Liver (tissue), 9 donors: ENCODE data around the gene SH3BGRL3. TPM values are rescaled to one million over a fixed set of nuclear protein-coding genes. Genes with fewer than 3 reads are reported as not detected.
A peak's percentile ranks its signal among the peaks of the same experiment; 100 is the strongest.

Experiments used
- DNase-seq: peaks from one replicate; pipeline ENCODE4 v3.0.0-alpha.2; 2017; ENCODE audit warnings: low spot score
- H3K27ac ChIP-seq, 2 donors: one replicate each; pipeline ENCODE4 v1.7.0; 2013; ENCODE audit warnings: inconsistent platforms in 2 of 2, low read length in 2 of 2, control low read depth in 1 of 2, low read depth in 1 of 2, mild to moderate bottlenecking in 1 of 2
- H3K27me3 ChIP-seq, 4 donors: one replicate each; pipeline versions ENCODE4 v1.6.1 to v1.7.0; 2013; ENCODE audit warnings: low read length in 3 of 4, inconsistent platforms in 1 of 4, mild to moderate bottlenecking in 1 of 4, moderate library complexity in 1 of 4; ENCODE audit not compliant: control insufficient read depth in 4 of 4, insufficient read depth in 4 of 4
- H3K36me3 ChIP-seq, 4 donors: one replicate each; pipeline versions ENCODE4 v1.6.1 to v1.7.0; 2013; ENCODE audit warnings: low read length in 3 of 4, mild to moderate bottlenecking in 3 of 4, low read depth in 1 of 4, moderate library complexity in 1 of 4; ENCODE audit not compliant: control insufficient read depth in 4 of 4, insufficient read depth in 3 of 4
- H3K4me1 ChIP-seq, 4 donors: one replicate each; pipeline versions ENCODE4 v1.6.1 to v1.7.0; 2013; ENCODE audit warnings: low read length in 3 of 4, mild to moderate bottlenecking in 3 of 4, moderate library complexity in 1 of 4; ENCODE audit not compliant: control insufficient read depth in 4 of 4, insufficient read depth in 4 of 4
- H3K4me3 ChIP-seq, 3 donors: one replicate each; pipeline versions ENCODE4 v1.6.1 to v1.7.0; 2013; ENCODE audit warnings: low read length in 3 of 3, control low read depth in 1 of 3, low read depth in 1 of 3, mild to moderate bottlenecking in 1 of 3
- H3K9ac ChIP-seq, 2 donors: one replicate each; pipeline ENCODE4 v1.7.0; 2013; ENCODE audit warnings: low read length in 2 of 2, mild to moderate bottlenecking in 2 of 2, moderate library complexity in 2 of 2, control low read depth in 1 of 2, low read depth in 1 of 2
- H3K9me3 ChIP-seq, 4 donors: one replicate each; pipeline versions ENCODE4 v1.6.1 to v1.7.0; 2013; ENCODE audit warnings: low read length in 3 of 4; ENCODE audit not compliant: control insufficient read depth in 4 of 4
- EGR1 ChIP-seq, 2 donors: IDR thresholded peaks; 2 replicates each; pipeline ENCODE4 v1.6.1; 2016 to 2018; ENCODE audit warnings: antibody characterized with exemption in 2 of 2, low read depth in 2 of 2
- FOXA1 ChIP-seq: IDR thresholded peaks from 2 replicates; pipeline ENCODE4 v1.6.1; 2016; ENCODE audit warnings: antibody characterized with exemption
- FOXA2 ChIP-seq: IDR thresholded peaks from 2 replicates; pipeline ENCODE4 v1.6.1; 2016; ENCODE audit warnings: antibody characterized with exemption
- GABPA ChIP-seq, 2 donors: IDR thresholded peaks in 1 of 2; conservative IDR thresholded peaks in 1 of 2; 2 replicates each; pipeline ENCODE4 v1.6.1; 2016; ENCODE audit warnings: antibody characterized with exemption in 2 of 2, mild to moderate bottlenecking in 1 of 2, moderate library complexity in 1 of 2
- HNF4A ChIP-seq, 2 donors: conservative IDR thresholded peaks; 2 replicates each; pipeline ENCODE4 v1.6.1; 2016; ENCODE audit warnings: antibody characterized with exemption in 2 of 2, mild to moderate bottlenecking in 2 of 2
- HNF4G ChIP-seq: IDR thresholded peaks from 2 replicates; pipeline ENCODE4 v1.6.1; 2016; ENCODE audit warnings: antibody characterized with exemption
- NR2F2 ChIP-seq: IDR thresholded peaks from 2 replicates; pipeline ENCODE4 v1.6.1; 2016; ENCODE audit warnings: antibody characterized with exemption
- RAD21 ChIP-seq, 2 donors: IDR thresholded peaks; 2 replicates each; pipeline ENCODE4 v1.6.1; 2016; ENCODE audit warnings: antibody characterized with exemption in 2 of 2, mild to moderate bottlenecking in 2 of 2
- RXRA ChIP-seq, 2 donors: IDR thresholded peaks; 2 replicates each; pipeline ENCODE4 v1.6.1; 2017 to 2018; ENCODE audit warnings: antibody characterized with exemption in 2 of 2, mild to moderate bottlenecking in 1 of 2
- SP1 ChIP-seq: IDR thresholded peaks from 2 replicates; pipeline ENCODE4 v1.6.1; 2018; ENCODE audit warnings: antibody characterized with exemption, mild to moderate bottlenecking
- TAF1 ChIP-seq: conservative IDR thresholded peaks from 2 replicates; pipeline ENCODE4 v1.6.1; 2016; ENCODE audit warnings: antibody characterized with exemption, mild to moderate bottlenecking
- YY1 ChIP-seq: IDR thresholded peaks from 2 replicates; pipeline ENCODE4 v1.6.1; 2016; ENCODE audit warnings: antibody characterized with exemption, mild to moderate bottlenecking
- WGBS: extraction: QIAGEN DNeasy Blood & Tissue Kit; methylation state at CpG from one replicate; pipeline ENCODE4 v1.1.7; 2013; 5-methylcytosine and 5-hydroxymethylcytosine counted together
- polyA plus RNA-seq, 2 donors: library from polyadenylated mRNA; stranded (reverse) in 1 of 2; unstranded in 1 of 2; fragments of 200-250 nt in 1 of 2; fragments of >200 nt in 1 of 2; fragmentation: Nextera tagmentation in 1 of 2; extraction: Ambion mirVana in 1 of 2; gene quantifications; one replicate each; pipeline versions ENCODE4 v1.2.1 to v1.2.3, GENCODE V29; 2013 to 2015
- total RNA-seq, 2 donors: library from RNA; depleted of rRNA; stranded (reverse); fragments of >200 nt; gene quantifications; one replicate each; pipeline ENCODE4 v1.2.3, GENCODE V29; 2014
- TF ChIP-seq, protein P1 (sequence below): IDR thresholded peaks from 2 replicates; pipeline ENCODE4 v1.6.1; 2016; ENCODE audit warnings: antibody characterized with exemption, mild to moderate bottlenecking
- TF ChIP-seq, protein P2 (sequence below): IDR thresholded peaks from 2 replicates; pipeline ENCODE4 v1.6.1; 2016; ENCODE audit warnings: antibody characterized with exemption
- TF ChIP-seq, protein P3 (sequence below): fragments of 150-350 bp; IDR thresholded peaks from 2 replicates; pipeline ENCODE4 v1.5.1; 2017; ENCODE audit warnings: improper control_type of control experiment, low read depth, low read length; ENCODE audit not compliant: missing input control
- TF ChIP-seq, protein P4 (sequence below): IDR thresholded peaks from 2 replicates; pipeline ENCODE4 v1.6.1; 2016; ENCODE audit warnings: antibody characterized with exemption
- TF ChIP-seq, protein P5 (sequence below): IDR thresholded peaks from 2 replicates; pipeline ENCODE4 v1.6.1; 2016; ENCODE audit warnings: antibody characterized with exemption
- donor health status: healthy.
- donor health status: healthy.
- donor health status: healthy.
- donor health status: healthy.
- donor health status: healthy.

Gene SH3BGRL3
- total and polyA plus RNA-seq, 4 donors: 4.5 to 93.2 (median 23.0) TPM

DNA sequence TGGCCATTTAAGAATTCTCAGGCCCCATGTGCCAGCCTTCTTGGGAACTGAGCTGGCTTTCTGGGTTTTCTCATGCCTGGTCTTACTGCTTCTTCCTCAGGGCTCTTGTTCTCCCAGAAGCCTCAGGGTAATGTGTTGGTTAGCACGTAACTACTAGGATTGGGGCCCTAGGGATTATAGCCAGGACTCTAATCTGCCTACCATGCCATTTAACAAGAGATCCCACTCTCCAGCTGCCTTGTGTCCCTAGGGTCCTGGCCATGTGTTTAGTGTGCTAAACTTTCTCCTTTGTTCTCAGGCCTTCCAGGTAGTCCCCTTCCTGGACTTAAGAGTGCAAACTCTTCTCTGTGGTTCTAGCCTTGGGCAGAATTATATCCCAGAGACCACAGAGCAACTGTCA lies 2.2 kb upstream of the SH3BGRL3 start:
- WGBS: 84% methylated on average over 1 of the region's 1 CpG
- peaks cover 17 to 54% (median 33%) of the 10 kb centered on the region in 4 donors for H3K4me1 ChIP-seq
- no peak for DNase-seq
- H3K9me3 ChIP-seq: no peaks in the 10 kb centered on the region
- peaks cover 0 to 2% (median 0%) of the 10 kb centered on the region in 4 donors for H3K36me3 ChIP-seq
- no peaks in the 10 kb centered on the region for H3K27me3 ChIP-seq
- H3K27ac ChIP-seq: peak overlapping the region; percentile 42 to 61
- H3K4me3 ChIP-seq: no peak overlapping the region
- no peak overlapping the region for H3K9ac ChIP-seq
- TF ChIP-seq SP1: no peak
- no peak for TF ChIP-seq EGR1 (IDR thresholded peaks at IDR 0.05; ENCODE audit: low read depth in 2 of 2)
- no peak for TF ChIP-seq RXRA (IDR thresholded peaks at IDR 0.05)
- TF ChIP-seq FOXA1: no peak
- TF ChIP-seq FOXA2: no peak

DNA sequence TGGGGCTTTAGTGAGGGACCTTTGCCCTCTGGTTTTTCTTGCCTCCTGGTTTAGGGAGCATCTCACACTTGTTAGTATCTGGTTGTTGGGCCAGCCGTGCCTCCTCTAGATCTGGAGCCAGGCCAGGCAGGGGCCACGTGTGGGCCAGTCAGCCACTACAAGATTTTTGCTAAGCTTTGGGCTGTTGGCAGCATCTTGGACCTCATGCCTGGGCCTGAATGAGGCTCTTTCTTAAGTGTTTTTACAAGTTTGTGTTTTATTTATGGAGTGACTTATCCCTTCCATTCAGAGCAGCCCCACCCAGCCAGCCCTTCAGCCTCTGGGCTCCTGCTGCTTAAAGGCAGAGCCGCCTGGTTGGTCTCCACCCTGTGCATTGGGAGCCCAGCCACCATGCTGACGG lies 1.6 kb upstream of the SH3BGRL3 start:
- Histone ChIP-seq H3K36me3 (no peaks in the 10 kb centered on the region), H3K9ac (no peak overlapping the region), H3K27me3 (no peaks in the 10 kb centered on the region), H3K9me3 (no peaks in the 10 kb centered on the region), H3K4me3 (no peak overlapping the region), H3K27ac (peak overlapping the region in 1 of 2 donors; percentile 42), H3K4me1 (peaks cover 17 to 55% (median 33%) of the 10 kb centered on the region in 4 donors)
- TF ChIP-seq NR2F2 (no peak), TAF1 (no peak), HNF4A (conservative IDR thresholded peaks at IDR 0.05) (no peak), YY1 (no peak), HNF4G (no peak), FOXA1 (no peak), GABPA (IDR thresholded peaks at IDR 0.05 in 1 of 2, conservative IDR thresholded peaks at IDR 0.05 in 1 of 2) (no peak), SP1 (no peak), RXRA (IDR thresholded peaks at IDR 0.05) (no peak), RAD21 (IDR thresholded peaks at IDR 0.05) (no peak), FOXA2 (no peak)
- TF ChIP-seq, protein P1, sequence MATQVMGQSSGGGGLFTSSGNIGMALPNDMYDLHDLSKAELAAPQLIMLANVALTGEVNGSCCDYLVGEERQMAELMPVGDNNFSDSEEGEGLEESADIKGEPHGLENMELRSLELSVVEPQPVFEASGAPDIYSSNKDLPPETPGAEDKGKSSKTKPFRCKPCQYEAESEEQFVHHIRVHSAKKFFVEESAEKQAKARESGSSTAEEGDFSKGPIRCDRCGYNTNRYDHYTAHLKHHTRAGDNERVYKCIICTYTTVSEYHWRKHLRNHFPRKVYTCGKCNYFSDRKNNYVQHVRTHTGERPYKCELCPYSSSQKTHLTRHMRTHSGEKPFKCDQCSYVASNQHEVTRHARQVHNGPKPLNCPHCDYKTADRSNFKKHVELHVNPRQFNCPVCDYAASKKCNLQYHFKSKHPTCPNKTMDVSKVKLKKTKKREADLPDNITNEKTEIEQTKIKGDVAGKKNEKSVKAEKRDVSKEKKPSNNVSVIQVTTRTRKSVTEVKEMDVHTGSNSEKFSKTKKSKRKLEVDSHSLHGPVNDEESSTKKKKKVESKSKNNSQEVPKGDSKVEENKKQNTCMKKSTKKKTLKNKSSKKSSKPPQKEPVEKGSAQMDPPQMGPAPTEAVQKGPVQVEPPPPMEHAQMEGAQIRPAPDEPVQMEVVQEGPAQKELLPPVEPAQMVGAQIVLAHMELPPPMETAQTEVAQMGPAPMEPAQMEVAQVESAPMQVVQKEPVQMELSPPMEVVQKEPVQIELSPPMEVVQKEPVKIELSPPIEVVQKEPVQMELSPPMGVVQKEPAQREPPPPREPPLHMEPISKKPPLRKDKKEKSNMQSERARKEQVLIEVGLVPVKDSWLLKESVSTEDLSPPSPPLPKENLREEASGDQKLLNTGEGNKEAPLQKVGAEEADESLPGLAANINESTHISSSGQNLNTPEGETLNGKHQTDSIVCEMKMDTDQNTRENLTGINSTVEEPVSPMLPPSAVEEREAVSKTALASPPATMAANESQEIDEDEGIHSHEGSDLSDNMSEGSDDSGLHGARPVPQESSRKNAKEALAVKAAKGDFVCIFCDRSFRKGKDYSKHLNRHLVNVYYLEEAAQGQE: no peak
- TF ChIP-seq, protein P2, sequence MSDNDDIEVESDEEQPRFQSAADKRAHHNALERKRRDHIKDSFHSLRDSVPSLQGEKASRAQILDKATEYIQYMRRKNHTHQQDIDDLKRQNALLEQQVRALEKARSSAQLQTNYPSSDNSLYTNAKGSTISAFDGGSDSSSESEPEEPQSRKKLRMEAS: no peak
- TF ChIP-seq, protein P3, sequence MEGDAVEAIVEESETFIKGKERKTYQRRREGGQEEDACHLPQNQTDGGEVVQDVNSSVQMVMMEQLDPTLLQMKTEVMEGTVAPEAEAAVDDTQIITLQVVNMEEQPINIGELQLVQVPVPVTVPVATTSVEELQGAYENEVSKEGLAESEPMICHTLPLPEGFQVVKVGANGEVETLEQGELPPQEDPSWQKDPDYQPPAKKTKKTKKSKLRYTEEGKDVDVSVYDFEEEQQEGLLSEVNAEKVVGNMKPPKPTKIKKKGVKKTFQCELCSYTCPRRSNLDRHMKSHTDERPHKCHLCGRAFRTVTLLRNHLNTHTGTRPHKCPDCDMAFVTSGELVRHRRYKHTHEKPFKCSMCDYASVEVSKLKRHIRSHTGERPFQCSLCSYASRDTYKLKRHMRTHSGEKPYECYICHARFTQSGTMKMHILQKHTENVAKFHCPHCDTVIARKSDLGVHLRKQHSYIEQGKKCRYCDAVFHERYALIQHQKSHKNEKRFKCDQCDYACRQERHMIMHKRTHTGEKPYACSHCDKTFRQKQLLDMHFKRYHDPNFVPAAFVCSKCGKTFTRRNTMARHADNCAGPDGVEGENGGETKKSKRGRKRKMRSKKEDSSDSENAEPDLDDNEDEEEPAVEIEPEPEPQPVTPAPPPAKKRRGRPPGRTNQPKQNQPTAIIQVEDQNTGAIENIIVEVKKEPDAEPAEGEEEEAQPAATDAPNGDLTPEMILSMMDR: no peak
- TF ChIP-seq, protein P4, sequence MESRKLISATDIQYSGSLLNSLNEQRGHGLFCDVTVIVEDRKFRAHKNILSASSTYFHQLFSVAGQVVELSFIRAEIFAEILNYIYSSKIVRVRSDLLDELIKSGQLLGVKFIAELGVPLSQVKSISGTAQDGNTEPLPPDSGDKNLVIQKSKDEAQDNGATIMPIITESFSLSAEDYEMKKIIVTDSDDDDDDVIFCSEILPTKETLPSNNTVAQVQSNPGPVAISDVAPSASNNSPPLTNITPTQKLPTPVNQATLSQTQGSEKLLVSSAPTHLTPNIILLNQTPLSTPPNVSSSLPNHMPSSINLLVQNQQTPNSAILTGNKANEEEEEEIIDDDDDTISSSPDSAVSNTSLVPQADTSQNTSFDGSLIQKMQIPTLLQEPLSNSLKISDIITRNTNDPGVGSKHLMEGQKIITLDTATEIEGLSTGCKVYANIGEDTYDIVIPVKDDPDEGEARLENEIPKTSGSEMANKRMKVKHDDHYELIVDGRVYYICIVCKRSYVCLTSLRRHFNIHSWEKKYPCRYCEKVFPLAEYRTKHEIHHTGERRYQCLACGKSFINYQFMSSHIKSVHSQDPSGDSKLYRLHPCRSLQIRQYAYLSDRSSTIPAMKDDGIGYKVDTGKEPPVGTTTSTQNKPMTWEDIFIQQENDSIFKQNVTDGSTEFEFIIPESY: no peak
- TF ChIP-seq, protein P5, sequence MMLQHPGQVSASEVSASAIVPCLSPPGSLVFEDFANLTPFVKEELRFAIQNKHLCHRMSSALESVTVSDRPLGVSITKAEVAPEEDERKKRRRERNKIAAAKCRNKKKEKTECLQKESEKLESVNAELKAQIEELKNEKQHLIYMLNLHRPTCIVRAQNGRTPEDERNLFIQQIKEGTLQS: no peak
- 73% methylated on average over 4 of the region's 4 CpGs for WGBS
- DNase-seq: peak; percentile 61
